NCI-H526 (cell line): Measurements from ENCODE around the gene ANO2.
A peak's percentile ranks its signal among the peaks of the same experiment; 100 is the strongest.

Experiments
- DNase-seq, 2 experiments: peaks; one replicate each; lab custom pipeline; 2025; lab: John Stamatoyannopoulos, UW

The ANO2 gene

GRCh38 chr12:5916785-5917290 lies 28.2 kb downstream of the ANO2 start:
- no peak for DNase-seq

DNA sequence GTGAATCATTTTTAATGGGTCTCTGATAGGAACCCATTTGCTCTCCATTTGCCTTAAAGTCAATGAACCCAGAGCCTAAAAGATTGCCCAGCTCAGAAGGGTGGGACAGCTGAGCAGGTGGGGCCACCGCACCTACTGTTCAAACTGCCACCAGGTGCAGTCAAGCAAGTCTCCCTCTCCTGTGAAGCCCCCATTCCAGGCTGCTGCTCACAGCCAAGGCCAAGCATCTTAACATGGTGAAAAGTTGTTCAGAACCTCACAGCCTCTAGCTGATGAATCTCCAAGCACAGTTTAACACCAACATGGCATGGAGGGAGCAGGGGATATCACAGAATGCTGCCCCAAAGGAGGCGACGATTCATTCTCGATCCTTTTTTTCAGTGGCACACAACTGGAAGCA lies 29.5 kb downstream of the ANO2 start:
- DNase-seq: no peak

- no peak for DNase-seq
Measured at GRCh38 chr12:5914387-5915149, 30.5 kb downstream of the ANO2 start.

GRCh38 chr12:5913387-5913786 lies 31.7 kb downstream of the ANO2 start:
- DNase-seq: no peak

- peak; percentile 45 to 73 for DNase-seq
Measured at GRCh38 chr12:5912437-5913334, 32.4 kb downstream of the ANO2 start.

GRCh38 chr12:5912011-5912410 lies 33.0 kb downstream of the ANO2 start:
- no peak for DNase-seq

GRCh38 chr12:5910790-5911548 lies 34.1 kb downstream of the ANO2 start:
- no peak for DNase-seq

DNA sequence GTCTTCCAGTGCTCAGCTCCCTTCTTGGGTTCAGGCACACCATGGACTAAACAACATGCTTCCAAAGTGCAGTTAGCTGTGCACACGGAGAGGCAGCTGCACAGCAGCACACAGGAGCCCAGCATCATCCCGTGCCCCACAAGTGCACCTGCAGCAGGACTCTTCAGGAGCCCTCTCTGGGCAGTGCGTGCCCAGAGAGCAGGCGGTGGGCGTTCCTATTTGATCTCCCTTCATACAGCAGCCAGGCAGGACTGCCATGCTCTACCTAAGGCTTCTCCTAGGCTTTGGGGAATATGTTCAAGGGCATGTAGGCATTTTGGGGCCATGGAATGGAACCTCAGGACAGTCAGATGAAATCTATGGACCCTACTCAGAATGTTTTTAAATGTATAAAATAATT lies 35.5 kb downstream of the ANO2 start:
- no peak for DNase-seq

- DNase-seq: no peak
Measured at GRCh38 chr12:5908251-5908650, 36.8 kb downstream of the ANO2 start.

GRCh38 chr12:5907807-5908206 lies 37.3 kb downstream of the ANO2 start:
- DNase-seq: no peak

DNA sequence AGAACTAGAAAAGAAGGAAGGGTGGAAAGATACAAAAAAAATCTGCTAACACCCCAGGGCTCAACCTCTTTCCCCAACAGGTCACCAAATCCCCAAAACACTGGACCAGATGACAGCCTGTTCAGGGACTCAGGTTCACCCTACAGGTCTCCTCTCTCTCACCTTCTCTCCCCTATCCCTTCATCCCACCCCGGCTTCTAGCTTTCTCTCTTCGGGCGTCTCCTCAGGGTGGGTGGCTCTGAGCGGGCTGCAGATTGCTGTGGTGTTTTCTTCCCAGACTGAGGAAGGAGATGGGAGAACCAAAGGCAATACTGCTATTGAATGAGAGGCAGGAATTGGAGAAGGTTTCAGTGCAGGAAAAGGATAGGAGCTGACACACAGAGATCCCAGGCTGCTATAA lies 39.3 kb downstream of the ANO2 start:
- DNase-seq: no peak

GRCh38 chr12:5904969-5905368 lies 40.1 kb downstream of the ANO2 start:
- no peak for DNase-seq

DNA sequence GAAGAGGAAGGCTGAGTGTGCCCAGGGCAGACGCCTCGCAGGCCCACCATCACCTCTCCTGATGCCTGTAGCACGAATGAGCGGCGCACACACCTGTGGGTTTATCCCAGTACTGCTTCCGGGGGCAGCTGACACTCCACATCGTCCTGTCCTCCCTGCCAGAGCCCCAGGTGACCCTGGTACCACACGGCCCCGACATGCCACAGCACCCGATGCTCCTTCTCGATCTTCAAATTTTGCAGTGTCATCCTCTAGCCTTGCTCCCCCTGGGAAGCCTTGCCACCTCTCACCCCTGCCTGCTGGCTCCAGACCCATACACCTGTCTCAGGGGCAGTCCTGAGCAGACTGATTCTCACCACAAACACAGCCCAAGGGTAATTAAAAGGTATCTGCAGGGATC lies 40.6 kb downstream of the ANO2 start:
- DNase-seq: no peak

DNA sequence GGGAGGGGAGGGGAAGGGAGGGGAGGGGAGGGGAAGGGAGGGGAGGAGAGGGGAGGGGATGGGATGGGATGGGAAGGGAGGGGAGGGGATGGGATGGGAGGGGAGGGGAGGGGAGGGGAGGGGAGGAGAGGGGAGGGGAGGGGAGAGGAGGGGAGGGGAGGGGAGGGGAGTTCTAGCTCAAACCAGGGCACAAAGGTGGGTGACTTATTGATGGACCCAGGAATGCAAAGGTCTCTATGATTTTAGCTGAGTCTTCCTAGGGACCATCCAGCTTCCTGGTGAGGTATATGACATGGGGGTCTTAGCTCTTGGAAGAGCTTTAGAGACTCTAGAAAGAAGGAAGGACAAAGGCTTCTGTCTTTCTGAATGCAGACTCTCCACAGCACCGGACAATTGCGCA lies 42.3 kb downstream of the ANO2 start:
- DNase-seq: no peak

GRCh38 chr12:5901416-5901815 lies 43.6 kb downstream of the ANO2 start:
- no peak for DNase-seq

GRCh38 chr12:5900533-5901205 lies 44.4 kb downstream of the ANO2 start:
- DNase-seq: no peak

GRCh38 chr12:5900076-5900475 lies 45.0 kb downstream of the ANO2 start:
- no peak for DNase-seq

- no peak for DNase-seq
Measured at GRCh38 chr12:5899675-5900074, 45.4 kb downstream of the ANO2 start.

- DNase-seq: no peak
Measured at GRCh38 chr12:5898874-5899273, 46.2 kb downstream of the ANO2 start.

- DNase-seq: no peak
Measured at GRCh38 chr12:5889381-5890047, 55.5 kb downstream of the ANO2 start.

- DNase-seq: no peak
Measured at GRCh38 chr12:5888816-5889315, 56.2 kb downstream of the ANO2 start.
